Left lung (tissue), 10 donors: ENCODE data around the gene SLCO3A1. TPM values are rescaled to one million over a fixed set of nuclear protein-coding genes. Genes with fewer than 3 reads are reported as not detected.

Experiments used
- ATAC-seq: fragments of 200-7000 bp; cut with Tn5 transposase; one replicate; pipeline ENCODE4 v1.9.1; 2020; ENCODE audit warnings: moderate library complexity
- DNase-seq, 4 donors: peaks; one replicate each; pipeline ENCODE4 v3.0.0-alpha.2; 2013 to 2020
- H3K27ac ChIP-seq, 2 donors: fragments of 200-600 bp; sonication (generic) in 1 of 2; one replicate each; pipeline versions ENCODE4 v1.5.0 to v1.8.0; 2020 to 2021
- H3K27me3 ChIP-seq, 2 donors: fragments of 200-600 bp; sonication (generic) in 1 of 2; one replicate each; pipeline versions ENCODE4 v1.5.0 to v1.8.0; 2020 to 2021
- H3K36me3 ChIP-seq, 2 donors: fragments of 200-600 bp; sonication (generic) in 1 of 2; one replicate each; pipeline versions ENCODE4 v1.5.0 to v1.8.0; 2020 to 2021
- H3K4me1 ChIP-seq, 2 donors: fragments of 200-600 bp; one replicate each; pipeline ENCODE4 v1.8.0; 2021
- H3K4me3 ChIP-seq, 2 donors: fragments of 200-600 bp; sonication (generic) in 1 of 2; one replicate each; pipeline versions ENCODE4 v1.5.0 to v1.8.0; 2020 to 2021; ENCODE audit warnings: mild to moderate bottlenecking in 1 of 2
- H3K9me3 ChIP-seq, 2 donors: fragments of 200-600 bp; sonication (generic) in 1 of 2; one replicate each; pipeline versions ENCODE4 v1.5.0 to v1.8.0; 2020 to 2021
- intact Hi-C, 2 donors: fragments of 100-400 bp; cut with DNase I; formaldehyde crosslinking; loops; one replicate each; pipeline versions ENCODE4 v1.11.2 to v1.14.2; 2022
- polyA plus RNA-seq, 6 donors: library from polyadenylated mRNA; unstranded; fragments of 120-200 nt; gene quantifications; one replicate each; pipeline ENCODE4 v1.2.1, GENCODE V29; 2013; ENCODE audit not compliant: insufficient read length in 6 of 6
- total RNA-seq, 2 donors: library from RNA; stranded (reverse); fragmentation: NEBNext Ultra II Directional; extraction: Animal tissue kit (Norgen Biotek cat#: 25700); gene quantifications; one replicate each; pipeline ENCODE4 v1.2.1, GENCODE V29; 2021
- TF ChIP-seq, protein P1 (sequence below), 2 donors: fragments of 200-600 bp; sonication (generic) in 1 of 2; IDR thresholded peaks; one replicate each; pipeline versions ENCODE4 v1.5.0 to v1.8.0; 2021; ENCODE audit warnings: antibody characterized with exemption in 2 of 2
- donor health status: DM: no; HTN: yes; CAD: no.
- donor health status: DM: no; HTN: no; CAD: no.

SLCO3A1 gene
- total and polyA plus RNA-seq, 8 donors = 7.7 to 49.0 (median 11.9) TPM

DNA sequence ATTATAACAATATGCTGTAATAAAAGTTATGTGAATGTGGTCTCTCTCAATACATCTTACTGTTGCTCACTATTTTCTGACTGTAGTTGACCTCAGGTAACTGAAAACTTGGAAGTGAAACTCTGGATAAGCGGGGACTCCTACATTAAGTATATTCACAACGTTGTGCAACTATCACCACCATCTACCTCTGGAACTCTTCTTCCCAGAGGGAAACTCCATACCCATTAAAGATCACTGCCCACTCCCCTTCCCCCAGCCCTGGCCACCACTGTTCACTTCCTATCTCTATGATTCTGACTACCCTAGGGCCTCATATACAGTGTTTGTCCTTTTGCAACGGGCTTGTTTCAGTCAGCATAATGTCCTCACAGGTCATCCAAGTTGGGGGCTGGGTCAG lies 20.7 kb downstream of the SLCO3A1 start:
- ATAC-seq (no peak), DNase-seq (no peak)
- Histone ChIP-seq H3K36me3 (no peaks in the 10 kb centered on the region), H3K4me1 (peaks cover 0 to 33% of the 10 kb centered on the region in 2 donors), H3K9me3 (no peaks in the 10 kb centered on the region), H3K27me3 (no peaks in the 10 kb centered on the region), H3K27ac (no peak overlapping the region), H3K4me3 (no peak overlapping the region)
- TF ChIP-seq, protein P1, sequence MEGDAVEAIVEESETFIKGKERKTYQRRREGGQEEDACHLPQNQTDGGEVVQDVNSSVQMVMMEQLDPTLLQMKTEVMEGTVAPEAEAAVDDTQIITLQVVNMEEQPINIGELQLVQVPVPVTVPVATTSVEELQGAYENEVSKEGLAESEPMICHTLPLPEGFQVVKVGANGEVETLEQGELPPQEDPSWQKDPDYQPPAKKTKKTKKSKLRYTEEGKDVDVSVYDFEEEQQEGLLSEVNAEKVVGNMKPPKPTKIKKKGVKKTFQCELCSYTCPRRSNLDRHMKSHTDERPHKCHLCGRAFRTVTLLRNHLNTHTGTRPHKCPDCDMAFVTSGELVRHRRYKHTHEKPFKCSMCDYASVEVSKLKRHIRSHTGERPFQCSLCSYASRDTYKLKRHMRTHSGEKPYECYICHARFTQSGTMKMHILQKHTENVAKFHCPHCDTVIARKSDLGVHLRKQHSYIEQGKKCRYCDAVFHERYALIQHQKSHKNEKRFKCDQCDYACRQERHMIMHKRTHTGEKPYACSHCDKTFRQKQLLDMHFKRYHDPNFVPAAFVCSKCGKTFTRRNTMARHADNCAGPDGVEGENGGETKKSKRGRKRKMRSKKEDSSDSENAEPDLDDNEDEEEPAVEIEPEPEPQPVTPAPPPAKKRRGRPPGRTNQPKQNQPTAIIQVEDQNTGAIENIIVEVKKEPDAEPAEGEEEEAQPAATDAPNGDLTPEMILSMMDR (IDR thresholded peaks at IDR 0.05) = no peak
- intact Hi-C loops = no loop called here

DNA sequence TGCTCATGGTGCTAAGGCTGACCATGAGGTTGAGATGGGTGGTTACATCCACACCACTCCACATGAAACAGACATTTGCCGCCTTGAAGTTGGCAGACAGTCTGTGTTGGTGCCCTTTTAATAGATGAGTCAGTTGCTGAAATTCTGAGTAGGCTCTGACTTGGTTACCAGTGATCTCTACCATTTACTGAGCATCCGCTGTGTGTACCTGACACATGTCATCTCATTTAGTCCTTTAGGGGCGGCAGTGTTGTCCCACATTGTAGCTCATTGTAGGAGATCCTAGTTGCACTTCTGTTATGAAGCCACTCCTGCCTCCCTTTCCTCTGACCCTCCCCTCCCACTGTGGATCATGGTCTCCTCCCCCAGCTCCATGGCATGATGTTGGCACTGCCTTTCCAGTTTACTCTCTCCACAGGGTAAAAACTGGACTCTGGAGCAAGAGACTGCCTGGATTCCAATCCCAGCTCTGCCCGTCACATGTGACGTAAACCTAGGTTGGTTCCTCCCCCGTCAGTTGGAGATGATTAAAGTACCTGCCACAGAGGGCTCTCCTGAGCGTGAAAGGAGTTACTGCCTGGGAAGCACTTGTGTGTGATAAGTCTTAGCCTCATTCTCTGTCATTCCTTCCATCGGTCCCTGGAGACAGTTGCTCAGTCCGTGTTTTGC lies 21.6 kb downstream of the SLCO3A1 start:
- intact Hi-C loops = no loop called here
- Histone ChIP-seq H3K4me3 (no peak overlapping the region), H3K27me3 (no peaks in the 10 kb centered on the region), H3K27ac (peak overlapping the region in 1 of 2 donors; percentile 8), H3K4me1 (peaks cover 0 to 26% of the 10 kb centered on the region in 2 donors), H3K36me3 (no peaks in the 10 kb centered on the region), H3K9me3 (no peaks in the 10 kb centered on the region)
- ATAC-seq (peak; percentile 81), DNase-seq (no peak)
- TF ChIP-seq, protein P1 (IDR thresholded peaks at IDR 0.05) = no peak

DNA sequence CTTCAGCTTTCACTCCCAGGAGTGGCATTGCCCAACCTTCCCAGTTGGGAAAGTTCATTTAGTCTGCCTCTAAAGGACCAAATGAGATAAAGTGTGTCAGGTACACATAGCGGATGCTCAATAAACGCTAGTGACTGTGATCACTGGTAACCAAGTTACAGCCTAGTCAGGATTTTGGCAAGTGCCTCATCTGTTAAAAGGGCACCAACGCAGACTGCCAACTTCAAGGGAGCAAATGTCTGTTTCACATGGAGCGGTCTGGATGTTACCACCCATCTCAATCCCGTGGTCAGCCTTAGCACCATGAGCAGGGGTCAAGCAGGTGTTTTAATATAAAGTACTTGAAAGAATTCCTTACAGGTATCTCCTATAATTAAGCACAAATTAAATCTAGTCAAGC lies 22.7 kb downstream of the SLCO3A1 start:
- TF ChIP-seq, protein P1 (IDR thresholded peaks at IDR 0.05) = no peak
- Histone ChIP-seq H3K4me3 (no peak overlapping the region), H3K4me1 (peaks cover 0 to 23% of the 10 kb centered on the region in 2 donors), H3K27ac (no peak overlapping the region), H3K27me3 (no peaks in the 10 kb centered on the region), H3K36me3 (no peaks in the 10 kb centered on the region), H3K9me3 (no peaks in the 10 kb centered on the region)
- intact Hi-C loops = no loop called here
- DNase-seq (no peak), ATAC-seq (no peak)

DNA sequence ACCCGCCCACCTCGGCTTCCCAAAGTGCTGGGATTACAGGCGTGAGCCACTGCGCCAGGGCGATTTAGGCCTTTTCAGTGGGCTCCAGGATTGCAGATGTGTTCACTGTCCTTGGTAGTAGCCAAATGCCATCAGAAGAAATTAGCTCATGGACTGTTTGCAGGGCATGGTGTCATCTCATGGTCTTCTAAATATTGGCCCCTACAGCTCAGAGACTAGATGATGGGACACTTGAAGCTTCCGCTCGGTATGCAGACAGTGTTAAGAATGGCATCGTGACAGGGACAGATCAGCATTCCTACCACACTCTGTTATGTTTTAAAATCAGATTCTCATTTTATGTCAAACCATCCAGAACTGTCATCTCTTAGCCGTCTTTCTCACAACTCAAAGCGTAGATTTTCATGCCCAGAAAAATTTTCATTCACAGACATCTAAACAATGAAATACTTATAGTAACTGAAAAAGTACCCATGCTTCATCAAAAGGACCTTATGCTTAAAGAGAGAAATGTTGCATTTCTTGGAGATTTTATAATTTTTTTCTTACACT lies 24.9 kb downstream of the SLCO3A1 start:
- DNase-seq (no peak), ATAC-seq (no peak)
- TF ChIP-seq, protein P1 (IDR thresholded peaks at IDR 0.05) = no peak
- intact Hi-C loops = no loop called here
- H3K4me3 ChIP-seq = no peak overlapping the region
- no peaks in the 10 kb centered on the region for H3K27me3 ChIP-seq
- H3K9me3 ChIP-seq = no peaks in the 10 kb centered on the region
- H3K27ac ChIP-seq = no peak overlapping the region
- peaks cover 0 to 7% of the 10 kb centered on the region in 2 donors for H3K4me1 ChIP-seq
- no peaks in the 10 kb centered on the region for H3K36me3 ChIP-seq

DNA sequence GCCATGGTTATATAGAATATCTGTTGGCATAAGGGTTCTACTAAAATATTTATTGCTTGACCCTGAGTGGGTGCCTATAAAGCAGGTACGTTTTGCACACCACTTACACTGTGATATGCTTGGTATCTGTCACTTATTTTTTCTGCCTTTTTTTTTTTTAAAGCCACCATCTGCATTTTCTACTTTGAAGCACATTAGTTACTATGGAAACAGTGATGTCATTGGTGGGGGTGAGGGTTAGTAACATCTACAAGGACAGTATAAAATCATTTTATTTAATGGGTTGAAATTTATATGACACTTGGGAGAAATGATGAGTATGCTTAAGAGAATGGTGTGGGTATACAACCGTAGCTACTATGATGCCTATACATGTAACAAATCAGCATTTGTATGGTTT lies 25.6 kb downstream of the SLCO3A1 start:
- no peak overlapping the region for H3K27ac ChIP-seq
- no peaks in the 10 kb centered on the region for H3K36me3 ChIP-seq

More for the DNA sequence above, 25.6 kb downstream of the SLCO3A1 start:
- intact Hi-C loops = no loop called here
- H3K27me3 ChIP-seq = no peaks in the 10 kb centered on the region
- no peak overlapping the region for H3K4me3 ChIP-seq
- DNase-seq (no peak), ATAC-seq (no peak)
- H3K9me3 ChIP-seq = no peaks in the 10 kb centered on the region
- TF ChIP-seq, protein P1 (IDR thresholded peaks at IDR 0.05) = no peak
- H3K4me1 ChIP-seq = peaks cover 0 to 5% of the 10 kb centered on the region in 2 donors
